ENCODE data around the gene GRM8. TPM values are rescaled to one million over a fixed set of nuclear protein-coding genes. Genes with fewer than 3 reads are reported as not detected.
A peak's percentile ranks its signal among the peaks of the same experiment; 100 is the strongest.

GRM8 gene
- total RNA-seq, 8 experiments from 2014 or later: 0.35 to 4.8 (median 2.7) TPM; not detected in 1

- H3K27ac ChIP-seq: no peak overlapping the region
- H3K4me1 ChIP-seq (replicated peaks in 1 of 2): peaks cover 5 to 11% of the 10 kb centered on the region in 2 donors
- in situ Hi-C loops (cut with MboI; ENCODE audit: low pct_unique_long_range_greater_than_20kb in 2 of 9, low sequenced_read_pairs in 9 of 9, unreplicated experiment in 9 of 9): no loop called here
- peak in 4 of 8 experiments; percentile 3 to 11 (median 8) for ATAC-seq (replicated peaks in 6 of 8)
- peak overlapping the region; percentile 48 to 76 (median 73) for H3K4me3 ChIP-seq
- WGBS, 10 experiments: 0% methylated on average over 1 to 5 of the region's 11 CpGs; no CpG with 5 or more reads in 7 of the 10 experiments
These were observed 396 bp downstream of the GRM8 start for GRCh38 chr7:127252377-127252713.

GRCh38 chr7:127251465-127252376, 1.0 kb downstream of the GRM8 start:
- in situ Hi-C loops (cut with MboI; ENCODE audit: low pct_unique_long_range_greater_than_20kb in 2 of 9, low sequenced_read_pairs in 9 of 9, unreplicated experiment in 9 of 9): no loop called here
- WGBS, 10 experiments: 0 to 3% (median 0%) methylated on average over 3 to 20 of the region's 81 CpGs; no CpG with 5 or more reads in 2 of the 10 experiments
- Histone ChIP-seq H3K4me3 (peak overlapping the region; percentile 48 to 76 (median 73)), H3K27ac (no peak overlapping the region), H3K4me1 (replicated peaks in 1 of 2) (peaks cover 5 to 11% of the 10 kb centered on the region in 2 donors)
- no peak for ATAC-seq (replicated peaks in 6 of 8)

- WGBS, 10 experiments: 0 to 12% (median 6%) methylated on average over 5 to 16 of the region's 23 CpGs; no CpG with 5 or more reads in 3 of the 10 experiments
- peaks cover 5 to 11% of the 10 kb centered on the region in 2 donors for H3K4me1 ChIP-seq (replicated peaks in 1 of 2)
- peak overlapping the region; percentile 48 to 76 (median 73) for H3K4me3 ChIP-seq
- no peak overlapping the region for H3K27ac ChIP-seq
- ATAC-seq (replicated peaks in 6 of 8): no peak
- in situ Hi-C loops (cut with MboI; ENCODE audit: low pct_unique_long_range_greater_than_20kb in 2 of 9, low sequenced_read_pairs in 9 of 9, unreplicated experiment in 9 of 9): no loop called here
These were observed 1.7 kb downstream of the GRM8 start for GRCh38 chr7:127251036-127251464.

- Histone ChIP-seq H3K27ac (no peak overlapping the region), H3K4me3 (peak overlapping the region; percentile 48 to 76 (median 73)), H3K4me1 (replicated peaks in 1 of 2) (peaks cover 7 to 15% of the 10 kb centered on the region in 2 donors)
- ATAC-seq (replicated peaks in 6 of 8): no peak
- in situ Hi-C loops (cut with MboI; ENCODE audit: low pct_unique_long_range_greater_than_20kb in 2 of 9, low sequenced_read_pairs in 9 of 9, unreplicated experiment in 9 of 9): no loop called here
- 1 to 75% (median 18%) methylated on average over 2 to 12 of the region's 12 CpGs for WGBS, 10 experiments
These were observed 2.3 kb downstream of the GRM8 start for GRCh38 chr7:127250312-127251035.

- WGBS, 10 experiments: 0 to 90% (median 67%) methylated on average over 1 of the region's 1 CpG; no CpG with 5 or more reads in 1 of the 10 experiments
- no peak for ATAC-seq (replicated peaks in 6 of 8)
- in situ Hi-C loops (cut with MboI; ENCODE audit: low pct_unique_long_range_greater_than_20kb in 2 of 9, low sequenced_read_pairs in 9 of 9, unreplicated experiment in 9 of 9): no loop called here
- Histone ChIP-seq H3K27ac (no peak overlapping the region), H3K4me1 (replicated peaks in 1 of 2) (peaks cover 9 to 21% of the 10 kb centered on the region in 2 donors), H3K4me3 (no peak overlapping the region)
These were observed 7.1 kb downstream of the GRM8 start for GRCh38 chr7:127245607-127246006.

GRCh38 chr7:127245002-127245401, 7.7 kb downstream of the GRM8 start:
- Histone ChIP-seq H3K27ac (no peak overlapping the region), H3K4me1 (replicated peaks in 1 of 2) (peaks cover 9 to 21% of the 10 kb centered on the region in 2 donors), H3K4me3 (no peak overlapping the region)
- 0 to 29% (median 15%) methylated on average over 1 to 3 of the region's 3 CpGs; no CpG with 5 or more reads in 2 of the 10 experiments for WGBS, 10 experiments
- in situ Hi-C loops (cut with MboI; ENCODE audit: low pct_unique_long_range_greater_than_20kb in 2 of 9, low sequenced_read_pairs in 9 of 9, unreplicated experiment in 9 of 9): no loop called here
- peak in 5 of 8 experiments; percentile 44 to 79 (median 67) for ATAC-seq (replicated peaks in 6 of 8)

- ATAC-seq (replicated peaks in 6 of 8): no peak
- Histone ChIP-seq H3K4me1 (replicated peaks in 1 of 2) (peaks cover 3 to 13% of the 10 kb centered on the region in 2 donors), H3K27ac (no peak overlapping the region), H3K4me3 (no peak overlapping the region)
- 0 to 93% (median 62%) methylated on average over 1 to 6 of the region's 6 CpGs; no CpG with 5 or more reads in 4 of the 10 experiments for WGBS, 10 experiments
- in situ Hi-C loops (cut with MboI; ENCODE audit: low pct_unique_long_range_greater_than_20kb in 2 of 9, low sequenced_read_pairs in 9 of 9, unreplicated experiment in 9 of 9): no loop called here
These were observed 12.9 kb downstream of the GRM8 start for GRCh38 chr7:127239814-127240213.

- 17 to 90% (median 71%) methylated on average over 1 to 2 of the region's 2 CpGs; no CpG with 5 or more reads in 7 of the 10 experiments for WGBS, 10 experiments
- ATAC-seq (replicated peaks in 6 of 8): peak in 5 of 8 experiments; percentile 38 to 69 (median 58)
- H3K4me1 ChIP-seq (replicated peaks in 1 of 2): peaks cover 5 to 23% of the 10 kb centered on the region in 2 donors
- H3K27ac ChIP-seq: no peak overlapping the region
- in situ Hi-C loops (cut with MboI; ENCODE audit: low pct_unique_long_range_greater_than_20kb in 2 of 9, low sequenced_read_pairs in 9 of 9, unreplicated experiment in 9 of 9): no loop called here
- H3K4me3 ChIP-seq: no peak overlapping the region
These were observed 19.1 kb downstream of the GRM8 start for GRCh38 chr7:127233630-127234029.

- H3K4me1 ChIP-seq (replicated peaks in 1 of 2): peaks cover 5 to 13% of the 10 kb centered on the region in 2 donors
- H3K27ac ChIP-seq: no peak overlapping the region
- H3K4me3 ChIP-seq: no peak overlapping the region
- in situ Hi-C loops (cut with MboI; ENCODE audit: low pct_unique_long_range_greater_than_20kb in 2 of 9, low sequenced_read_pairs in 9 of 9, unreplicated experiment in 9 of 9): no loop called here
- ATAC-seq (replicated peaks in 6 of 8): no peak
These were observed 21.3 kb downstream of the GRM8 start for GRCh38 chr7:127231415-127231814.

GRCh38 chr7:127230192-127230925, 22.4 kb downstream of the GRM8 start:
- H3K4me3 ChIP-seq: no peak overlapping the region
- no peak overlapping the region for H3K27ac ChIP-seq
- in situ Hi-C loops (cut with MboI; ENCODE audit: low pct_unique_long_range_greater_than_20kb in 2 of 9, low sequenced_read_pairs in 9 of 9, unreplicated experiment in 9 of 9): no loop called here
- H3K4me1 ChIP-seq (replicated peaks in 1 of 2): peaks cover 5 to 13% of the 10 kb centered on the region in 2 donors
- no peak for ATAC-seq (replicated peaks in 6 of 8)
- 80 to 100% (median 100%) methylated on average over 1 to 3 of the region's 3 CpGs; no CpG with 5 or more reads in 5 of the 10 experiments for WGBS, 10 experiments

- no peaks in the 10 kb centered on the region for H3K4me1 ChIP-seq (replicated peaks in 1 of 2)
- in situ Hi-C loops (cut with MboI; ENCODE audit: low pct_unique_long_range_greater_than_20kb in 2 of 9, low sequenced_read_pairs in 9 of 9, unreplicated experiment in 9 of 9): no loop called here
- no peak overlapping the region for H3K27ac ChIP-seq
- WGBS, 10 experiments: 2 to 69% (median 52%) methylated on average over 2 to 10 of the region's 10 CpGs; no CpG with 5 or more reads in 1 of the 10 experiments
- no peak overlapping the region for H3K4me3 ChIP-seq
- no peak for ATAC-seq (replicated peaks in 6 of 8)
These were observed 25.9 kb downstream of the GRM8 start for GRCh38 chr7:127226685-127227374.

- 0 to 100% (median 77%) methylated on average over 1 of the region's 1 CpG; no CpG with 5 or more reads in 6 of the 10 experiments for WGBS, 10 experiments
- no peak for ATAC-seq (replicated peaks in 6 of 8)
- Histone ChIP-seq H3K4me3 (no peak overlapping the region), H3K4me1 (replicated peaks in 1 of 2) (no peaks in the 10 kb centered on the region), H3K27ac (no peak overlapping the region)
- in situ Hi-C loops (cut with MboI; ENCODE audit: low pct_unique_long_range_greater_than_20kb in 2 of 9, low sequenced_read_pairs in 9 of 9, unreplicated experiment in 9 of 9): no loop called here
These were observed 31.0 kb downstream of the GRM8 start for GRCh38 chr7:127221731-127222130.

All from motor neuron (in vitro differentiated cells).